ENCODE data around the gene TGIF2. TPM values are rescaled to one million over a fixed set of nuclear protein-coding genes. Genes with fewer than 3 reads are reported as not detected.

TGIF2 gene
- total RNA-seq, result 9.4 and 10.8 TPM in 2 replicates

GRCh38 chr20:36573103-36573797 lies at the start of gene TGIF2:
TGIF2 (plus strand) TSS chr20:36573597; CDS start chr20:36578775, 5,178 bp downstream.

DNA sequence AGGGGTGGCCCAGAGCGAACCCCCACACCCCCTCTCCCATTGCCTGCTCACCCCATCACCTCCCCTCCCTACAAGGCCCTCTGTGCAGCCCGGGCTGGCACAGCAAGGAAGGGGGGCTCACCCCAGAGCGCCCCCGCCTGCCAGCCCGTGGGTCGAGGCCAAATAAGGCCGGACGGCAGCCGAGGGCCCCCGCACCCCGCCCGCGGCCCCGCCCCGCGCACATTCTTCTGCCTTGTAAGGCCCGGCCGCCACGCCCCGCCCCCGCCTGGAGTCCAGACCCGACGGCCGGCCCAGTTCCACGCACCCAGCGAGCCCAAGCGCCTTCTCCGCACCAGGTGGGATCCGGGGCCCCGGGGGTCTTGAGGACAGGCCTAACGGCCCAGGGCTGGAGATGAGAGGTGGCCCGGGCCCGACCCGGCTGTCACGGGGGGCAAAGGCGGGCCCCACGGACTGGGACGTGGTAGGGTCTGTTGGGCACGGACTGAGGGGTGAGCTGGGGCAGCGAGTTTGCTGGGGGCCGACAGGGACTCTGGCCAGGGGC lies 32.1 kb upstream of the TGIF2 start, which contains the start of gene MYL9:
MYL9 (plus strand) TSS at position 293 of the 541 bp plus-strand sequence. CDS start 3,366 bp downstream, outside the sequence.

DNA sequence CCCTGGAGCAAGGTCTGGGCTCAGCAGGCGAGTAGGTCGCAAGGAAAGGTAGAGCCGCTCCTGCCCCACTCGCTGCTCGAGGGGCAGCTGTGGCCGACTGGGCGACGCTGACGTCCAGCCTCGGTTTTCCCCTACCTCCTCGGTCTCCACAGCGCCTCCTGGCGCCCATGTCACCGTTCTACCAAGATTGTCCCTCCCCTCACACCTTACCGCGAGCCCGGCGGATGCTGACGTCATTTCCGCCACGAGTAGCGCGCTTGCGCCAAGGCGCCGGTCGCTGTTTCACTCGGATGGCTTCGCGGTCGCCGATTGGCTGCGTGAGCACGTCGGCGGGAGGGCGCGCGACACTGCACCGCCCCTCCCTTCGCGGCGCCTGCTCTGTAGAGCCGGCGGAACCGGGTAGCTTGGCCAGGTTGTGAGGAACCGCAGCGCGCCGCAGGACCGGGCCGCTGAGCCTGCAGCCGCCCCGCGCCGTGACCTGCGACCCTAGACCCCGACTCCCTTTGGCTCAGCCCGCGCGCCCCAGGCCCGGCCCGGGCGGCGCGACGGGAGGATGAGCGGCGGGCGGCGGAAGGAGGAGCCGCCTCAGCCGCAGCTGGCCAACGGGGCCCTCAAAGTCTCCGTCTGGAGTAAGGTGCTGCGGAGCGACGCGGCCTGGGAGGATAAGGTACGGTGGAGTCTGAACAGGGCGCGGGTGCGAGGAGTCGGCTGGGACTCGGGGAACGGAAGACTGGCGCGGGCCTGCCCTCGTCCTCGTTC lies 32.2 kb downstream of the TGIF2 start, which contains the start of gene RAB5IF:
RAB5IF (plus strand) TSS at position 381 of the 759 bp plus-strand sequence; CDS start at position 554, 173 bp downstream.

Other genes with a start within 250 kb of the TGIF2 start
- under 0.01 and 1.9 TPM in 2 replicates for gene MYL9, start 32.1 kb upstream of the TGIF2 start, total RNA-seq
- gene RAB5IF, start 32.2 kb downstream of the TGIF2 start, total RNA-seq, result 88.7 and 106 TPM in 2 replicates
- not detected in 2 replicates for gene SLA2, start 72.6 kb downstream of the TGIF2 start, total RNA-seq
- gene NDRG3, start 172.5 kb downstream of the TGIF2 start, total RNA-seq, result 15.1 and 16.6 TPM in 2 replicates
- gene DSN1, start 200.2 kb downstream of the TGIF2 start, total RNA-seq, result 5.5 and 7.2 TPM in 2 replicates

All from tracheal epithelial cell (primary cell).